HL-60 (cell line): ENCODE measurements around the gene KIF26B.
A peak's percentile ranks its signal among the peaks of the same experiment; 100 is the strongest.
"Not testable (repeated sequence)": the region's sequence is repeated elsewhere in the genome, so short reads cannot be mapped to it uniquely, and the experiment has no call there.

Source experiments
- DNase-seq, 2 experiments: peaks; one replicate each; pipeline ENCODE4 v3.0.0-alpha.2; 2010 to 2020; ENCODE audit warnings: low read depth in 1 of 2, low spot score in 1 of 2
- H3K27ac ChIP-seq: fragments of 250-450 bp; sonication (Bioruptor Pico); replicated peaks from 2 replicates; pipeline ENCODE4 v1.5.1; 2020; ENCODE audit warnings: mild to moderate bottlenecking, moderate library complexity
- H3K27me3 ChIP-seq: fragments of 250-450 bp; sonication (Bioruptor Pico); 2 replicates; pipeline ENCODE4 v1.5.1; 2021; ENCODE audit warnings: mild to moderate bottlenecking, moderate library complexity; ENCODE audit not compliant: insufficient read depth, poor library complexity, severe bottlenecking
- H3K4me3 ChIP-seq: replicated peaks from 2 replicates; pipeline ENCODE4 v1.5.1; 2011; ENCODE audit warnings: mild to moderate bottlenecking, control low read depth, low read length; ENCODE audit not compliant: insufficient read depth
- CTCF ChIP-seq: IDR thresholded peaks from one replicate; pipeline ENCODE4 v1.5.1; 2011; ENCODE audit warnings: low read length, control low read depth, inconsistent platforms; ENCODE audit not compliant: insufficient read depth
- GABPA ChIP-seq: IDR thresholded peaks from 2 replicates; pipeline ENCODE4 v1.6.1; 2012; ENCODE audit warnings: low read depth
- POLR2AphosphoS5 ChIP-seq: IDR thresholded peaks from 2 replicates; pipeline ENCODE4 v1.6.1; 2012; ENCODE audit warnings: low read depth
- REST ChIP-seq: IDR thresholded peaks from 2 replicates; pipeline ENCODE4 v1.6.1; 2012; ENCODE audit warnings: low read depth; ENCODE audit not compliant: insufficient replicate concordance
- SPI1 ChIP-seq: IDR thresholded peaks from 2 replicates; pipeline ENCODE4 v1.6.1; 2012; ENCODE audit warnings: low read depth, mild to moderate bottlenecking, borderline replicate concordance

The KIF26B gene

GRCh38 chr1:245353915-245354775 lies 199.4 kb downstream of the KIF26B start:
- Histone ChIP-seq H3K27me3 (no peaks in the 10 kb centered on the region), H3K27ac (no peak overlapping the region), H3K4me3 (no peak overlapping the region)
- no peak for DNase-seq
- TF ChIP-seq SPI1 (no peak), CTCF (no peak), GABPA (no peak), REST (no peak), POLR2AphosphoS5 (no peak)

- not testable (repeated sequence) for H3K27ac ChIP-seq, DNase-seq, H3K27me3 ChIP-seq, H3K4me3 ChIP-seq
These were observed 201.3 kb downstream of the KIF26B start for GRCh38 chr1:245355851-245356630.

- Histone ChIP-seq H3K27ac (no peak overlapping the region), H3K4me3 (no peak overlapping the region), H3K27me3 (no peaks in the 10 kb centered on the region)
- TF ChIP-seq POLR2AphosphoS5 (no peak), REST (no peak), SPI1 (no peak), GABPA (no peak), CTCF (no peak)
- DNase-seq = no peak
These were observed 202.3 kb downstream of the KIF26B start for GRCh38 chr1:245356891-245357585.

GRCh38 chr1:245359101-245359680 lies 204.4 kb downstream of the KIF26B start:
- not testable (repeated sequence) for H3K27ac ChIP-seq, H3K4me3 ChIP-seq, H3K27me3 ChIP-seq, DNase-seq
- 0 out of 2 replicates have a peak, but pooled peaks have one; percentile 1 for TF ChIP-seq SPI1
